Uterus (tissue), 2 donors: Measurements from ENCODE around the gene TMEM41B.
"Not testable (repeated sequence)": the region's sequence is repeated elsewhere in the genome, so short reads cannot be mapped to it uniquely, and the experiment has no call there.

Experiments
- CTCF ChIP-seq, 4 experiments: fragments of 200-600 bp in 2 of 4; fragments of 450-650 bp in 2 of 4; sonication (generic) in 2 of 4; IDR thresholded peaks; one replicate each; pipeline ENCODE4 v1.5.1; 2016 to 2019; ENCODE audit warnings: antibody characterized with exemption in 4 of 4, mild to moderate bottlenecking in 2 of 4, moderate library complexity in 1 of 4
- POLR2A ChIP-seq, 2 donors: fragments of 450-650 bp; IDR thresholded peaks; one replicate each; pipeline ENCODE4 v1.6.1; 2016; ENCODE audit warnings: antibody characterized with exemption in 2 of 2, mild to moderate bottlenecking in 1 of 2, moderate library complexity in 1 of 2

- TF ChIP-seq CTCF, POLR2A (IDR thresholded peaks at IDR 0.05): not testable (repeated sequence)
These were observed 56.1 kb downstream of the TMEM41B start for GRCh38 chr11:9258279-9258678.
